Natural killer cell (primary cell): ENCODE results near the gene MPL. TPM values are rescaled to one million over a fixed set of nuclear protein-coding genes. Genes with fewer than 3 reads are reported as not detected.

Experiments
- ATAC-seq, 3 donors: fragments of 150-1000 bp in 2 of 3; fragments of 200-7000 bp in 1 of 3; cut with Tn5 transposase; 1 replicate in 1 of 3; 2 replicates in 2 of 3; pipeline ENCODE4 v1.10.0; 2021; ENCODE audit warnings: mild to moderate bottlenecking in 2 of 3, moderate library complexity in 2 of 3
- DNase-seq, 2 donors: peaks; one replicate each; pipeline versions ENCODE4 v3.0.0 to v3.0.0-alpha.2; 2013 to 2021; ENCODE audit warnings: mixed read lengths in 1 of 2
- H3K27ac ChIP-seq: one replicate; pipeline ENCODE4 v1.5.1; 2013; ENCODE audit warnings: mild to moderate bottlenecking, low read length
- H3K27me3 ChIP-seq: one replicate; pipeline ENCODE4 v1.6.1; 2013; ENCODE audit warnings: low read length; ENCODE audit not compliant: control insufficient read depth, insufficient read depth
- H3K36me3 ChIP-seq: one replicate; pipeline ENCODE4 v1.6.1; 2013; ENCODE audit warnings: low read length; ENCODE audit not compliant: control insufficient read depth, insufficient read depth
- H3K4me1 ChIP-seq: one replicate; pipeline ENCODE4 v1.6.1; 2013; ENCODE audit warnings: low read length; ENCODE audit not compliant: control insufficient read depth, insufficient read depth
- H3K4me3 ChIP-seq: one replicate; pipeline ENCODE4 v1.5.1; 2013; ENCODE audit warnings: low read length
- H3K9me3 ChIP-seq: one replicate; pipeline ENCODE4 v1.6.1; 2013; ENCODE audit warnings: low read length; ENCODE audit not compliant: control insufficient read depth, insufficient read depth
- H3K27ac Mint-ChIP-seq, 2 donors: one replicate each; pipeline ENCODE4 v1.8.0; 2022; ENCODE audit warnings: mild to moderate bottlenecking in 2 of 2, mixed read lengths in 2 of 2, moderate library complexity in 1 of 2
- H3K27me3 Mint-ChIP-seq, 2 donors: one replicate each; pipeline ENCODE4 v1.8.0; 2022; ENCODE audit warnings: low read depth in 2 of 2, mixed read lengths in 2 of 2
- H3K36me3 Mint-ChIP-seq: one replicate; pipeline ENCODE4 v1.8.0; 2022; ENCODE audit warnings: mixed read lengths
- H3K4me1 Mint-ChIP-seq, 2 donors: one replicate each; pipeline ENCODE4 v1.8.0; 2022; ENCODE audit warnings: mixed read lengths in 2 of 2
- H3K4me3 Mint-ChIP-seq: one replicate; pipeline ENCODE4 v1.8.0; 2022; ENCODE audit warnings: mild to moderate bottlenecking, moderate library complexity, mixed read lengths
- H3K9me3 Mint-ChIP-seq, 2 donors: one replicate each; pipeline ENCODE4 v1.8.0; 2022; ENCODE audit warnings: mixed read lengths in 2 of 2
- CTCF ChIP-seq: fragments of 200-600 bp; IDR thresholded peaks from one replicate; pipeline ENCODE4 v1.8.0; 2022; ENCODE audit warnings: antibody characterized with exemption
- WGBS: methylation state at CpG from one replicate; pipeline ENCODE4 v1.1.7; 2013; ENCODE audit warnings: missing lambda C conversion rate; ENCODE audit not compliant: insufficient coverage; 5-methylcytosine and 5-hydroxymethylcytosine counted together
- intact Hi-C: fragments of 100-400 bp; cut with micrococcal nuclease; formaldehyde crosslinking; loops from one replicate; pipeline ENCODE4 v1.14.2; 2022
- total RNA-seq, 4 donors: library from RNA; stranded (reverse); fragments of 120-200 nt in 1 of 4; gene quantifications; one replicate each; pipeline versions ENCODE4 v1.2.3 to v1.2.4, GENCODE V29; 2013 to 2022

Gene MPL
- total RNA-seq, 3 donors from 2014 or later (not counting 1 experiment from before 2014, with no cell fraction given), result 0.43 to 1.7 (median 0.48) TPM

GRCh38 chr1:43377831-43378230, 40.2 kb downstream of the MPL start:
- no peak overlapping the region for H3K27ac ChIP-seq
- peaks cover 3% of the 10 kb centered on the region for H3K4me1 ChIP-seq
- no CpG with 5 or more reads among the region's 1 CpG for WGBS
- no peaks in the 10 kb centered on the region for H3K9me3 ChIP-seq
- peaks cover 6% of the 10 kb centered on the region for H3K36me3 ChIP-seq
- Mint-ChIP-seq H3K27me3 (no peaks in the 10 kb centered on the region), H3K9me3 (no peaks in the 10 kb centered on the region), H3K36me3 (peaks cover 4% of the 10 kb centered on the region), H3K4me1 (peaks cover 0 to 10% of the 10 kb centered on the region in 2 donors), H3K27ac (no peak overlapping the region), H3K4me3 (no peak overlapping the region)
- TF ChIP-seq CTCF, result no peak
- DNase-seq (no peak), ATAC-seq (no peak)
- intact Hi-C loops, result no loop called here
- no peaks in the 10 kb centered on the region for H3K27me3 ChIP-seq
- H3K4me3 ChIP-seq, result no peak overlapping the region

- Histone ChIP-seq H3K4me1 (peaks cover 3% of the 10 kb centered on the region), H3K27me3 (no peaks in the 10 kb centered on the region), H3K4me3 (no peak overlapping the region), H3K27ac (no peak overlapping the region), H3K36me3 (peaks cover 21% of the 10 kb centered on the region), H3K9me3 (no peaks in the 10 kb centered on the region)
- Mint-ChIP-seq H3K4me1 (peaks cover 0 to 10% of the 10 kb centered on the region in 2 donors), H3K27ac (no peak overlapping the region), H3K27me3 (no peaks in the 10 kb centered on the region), H3K4me3 (no peak overlapping the region), H3K36me3 (peaks cover 12% of the 10 kb centered on the region), H3K9me3 (no peaks in the 10 kb centered on the region)
- DNase-seq (no peak), ATAC-seq (no peak)
- intact Hi-C loops, result no loop called here
- no peak for TF ChIP-seq CTCF
- WGBS, result 100% methylated on average over 1 of the region's 1 CpG
Observed at GRCh38 chr1:43379476-43379875, 41.9 kb downstream of the MPL start.

GRCh38 chr1:43381612-43382011, 44.0 kb downstream of the MPL start:
- Mint-ChIP-seq H3K9me3 (no peaks in the 10 kb centered on the region), H3K4me3 (no peak overlapping the region), H3K27ac (peak overlapping the region; percentile 41 to 70), H3K27me3 (no peaks in the 10 kb centered on the region), H3K4me1 (peaks cover 0 to 10% of the 10 kb centered on the region in 2 donors), H3K36me3 (peaks cover 23% of the 10 kb centered on the region)
- no peaks in the 10 kb centered on the region for H3K27me3 ChIP-seq
- no peak overlapping the region for H3K4me3 ChIP-seq
- ATAC-seq (no peak), DNase-seq (no peak)
- H3K4me1 ChIP-seq, result peaks cover 3% of the 10 kb centered on the region
- TF ChIP-seq CTCF, result no peak
- H3K9me3 ChIP-seq, result no peaks in the 10 kb centered on the region
- peaks cover 43% of the 10 kb centered on the region for H3K36me3 ChIP-seq
- intact Hi-C loops, result no loop called here
- no peak overlapping the region for H3K27ac ChIP-seq
- WGBS, result 53% methylated on average over 3 of the region's 3 CpGs

GRCh38 chr1:43382027-43382779, 44.6 kb downstream of the MPL start:
- H3K4me3 ChIP-seq, result no peak overlapping the region
- Mint-ChIP-seq H3K4me1 (peaks cover 2 to 14% of the 10 kb centered on the region in 2 donors), H3K36me3 (peaks cover 29% of the 10 kb centered on the region), H3K9me3 (no peaks in the 10 kb centered on the region), H3K27ac (peak overlapping the region in 1 of 2 donors; percentile 70), H3K27me3 (no peaks in the 10 kb centered on the region), H3K4me3 (no peak overlapping the region)
- H3K9me3 ChIP-seq, result no peaks in the 10 kb centered on the region
- H3K27ac ChIP-seq, result no peak overlapping the region
- no peaks in the 10 kb centered on the region for H3K27me3 ChIP-seq
- no peak for ATAC-seq
- WGBS, result 86% methylated on average over 6 of the region's 6 CpGs
- intact Hi-C loops, result no loop called here
- no peak for TF ChIP-seq CTCF
- DNase-seq, result no peak
- H3K4me1 ChIP-seq, result peaks cover 3% of the 10 kb centered on the region
- peaks cover 49% of the 10 kb centered on the region for H3K36me3 ChIP-seq
